GM19438 (cell line): Measurements from ENCODE around the gene ZNF598.
A peak's percentile ranks its signal among the peaks of the same experiment; 100 is the strongest.

Experiments
- ATAC-seq: cut with Tn5 transposase; IDR thresholded peaks from one replicate; pipeline ENCODE4 v1.9.1; 2021; ENCODE audit warnings: low read depth; ENCODE audit not compliant: unreplicated experiment

Gene ZNF598

DNA sequence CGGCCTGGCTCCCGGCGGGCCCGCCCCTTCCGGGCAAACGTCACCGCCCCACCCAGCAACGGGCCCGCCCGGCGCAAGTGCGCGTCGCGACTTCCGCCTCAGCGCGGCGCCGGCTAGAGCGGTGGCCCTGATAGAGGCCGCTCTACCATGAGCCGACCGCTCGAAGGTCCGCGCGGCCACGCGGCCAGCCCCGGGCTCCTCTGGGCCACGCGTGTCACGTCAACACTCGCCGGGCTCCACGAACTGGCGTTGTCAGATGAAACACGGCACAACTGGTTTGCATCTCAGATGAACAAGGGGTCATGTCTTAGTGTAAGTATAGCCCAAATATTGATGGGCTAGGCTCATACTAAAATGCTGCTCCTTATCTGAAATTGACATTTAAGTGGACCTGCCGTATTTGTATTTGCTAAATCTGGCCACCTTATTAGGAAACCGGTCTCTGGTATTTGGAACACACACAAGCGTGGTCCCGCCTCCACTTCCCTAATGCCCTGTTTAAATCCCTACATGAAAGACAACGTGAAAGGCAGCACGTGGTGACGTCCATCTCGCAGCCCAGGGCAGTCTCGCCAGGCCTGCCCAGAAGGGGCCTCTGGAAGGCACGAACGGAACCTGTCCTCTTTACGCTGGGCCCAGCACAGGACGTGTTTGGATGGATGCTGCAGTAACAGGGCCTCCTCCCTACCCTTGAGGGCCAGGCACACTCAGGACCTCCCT is at the start of gene ZNF598:
Gene ZNF598, minus strand, starts transcription at position 31 of the 720 bp plus-strand sequence.
- peak; percentile 66 for ATAC-seq

DNA sequence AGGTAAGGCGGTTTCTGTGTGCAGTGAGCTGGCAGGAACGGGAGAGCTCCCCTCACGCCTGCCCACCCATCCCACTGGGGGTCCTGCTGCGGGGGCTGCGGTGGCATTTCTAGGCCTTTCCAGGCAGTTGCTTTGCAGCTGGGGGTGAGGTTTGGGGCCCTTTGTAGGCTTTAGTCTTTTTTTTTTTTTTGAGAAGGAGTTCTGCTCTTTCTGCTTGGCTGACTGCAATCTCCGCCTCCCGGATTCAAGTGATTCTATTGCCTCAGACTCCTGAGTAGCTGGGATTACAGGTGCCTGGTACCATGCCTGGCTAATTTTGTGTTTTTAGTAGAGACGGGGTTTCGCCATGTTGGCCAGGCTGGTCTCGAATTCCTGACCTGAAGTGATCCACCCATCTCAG is 49.3 kb upstream of the ZNF598 start:
- ATAC-seq = no peak

DNA sequence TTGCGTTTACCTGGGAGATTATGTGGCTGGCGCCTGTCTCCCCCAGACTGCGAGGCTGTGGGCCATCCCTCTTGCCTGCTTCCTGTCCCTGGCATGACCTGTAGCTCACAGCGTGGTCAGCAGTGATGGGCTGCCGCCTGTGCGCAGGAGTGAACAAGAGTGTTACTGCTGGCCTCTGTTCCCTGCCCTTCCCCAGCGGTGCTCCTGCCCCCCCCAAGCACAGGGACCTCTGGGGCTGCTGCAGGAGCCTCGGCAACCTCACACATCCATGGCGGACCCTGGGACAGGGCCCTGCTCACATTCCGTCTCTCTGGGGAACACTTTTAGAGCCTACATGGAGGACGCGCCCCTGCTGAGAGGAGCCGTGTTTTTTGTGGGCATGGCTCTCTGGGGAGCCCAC is 48.8 kb upstream of the ZNF598 start:
- ATAC-seq = no peak

GRCh38 chr16:2057438-2057837 is 47.8 kb upstream of the ZNF598 start:
- no peak for ATAC-seq

DNA sequence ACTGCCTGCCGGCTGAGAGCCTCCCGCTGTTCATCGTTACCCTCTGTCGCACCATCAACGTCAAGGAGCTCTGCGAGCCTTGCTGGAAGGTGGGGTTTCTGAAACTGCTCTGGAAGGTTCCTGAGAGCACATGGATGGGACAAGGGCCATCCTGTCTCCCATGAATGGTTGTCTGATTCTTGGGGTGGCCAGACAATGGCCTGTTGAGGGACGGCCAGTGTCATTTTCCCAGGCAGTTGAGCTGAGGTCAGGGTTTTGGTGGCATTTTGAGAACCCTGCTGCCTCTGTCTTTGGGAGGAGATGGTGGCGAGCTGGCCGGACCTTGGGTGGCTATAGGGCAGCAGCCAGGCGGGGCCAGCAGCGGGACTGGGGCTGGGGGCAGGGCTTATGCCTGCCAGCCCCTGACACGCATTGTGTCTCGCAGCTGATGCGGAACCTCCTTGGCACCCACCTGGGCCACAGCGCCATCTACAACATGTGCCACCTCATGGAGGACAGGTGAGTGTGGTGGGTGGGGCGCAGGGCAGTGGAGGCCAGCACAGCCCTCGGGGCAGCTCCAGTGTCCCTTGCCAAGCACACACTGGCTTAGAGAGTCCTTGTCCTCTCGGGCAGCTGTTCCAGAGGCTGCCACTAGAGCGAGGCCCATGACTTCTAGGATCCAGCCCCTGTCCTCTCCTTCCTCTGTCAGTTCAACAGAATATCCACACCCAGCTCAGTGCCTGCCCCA is 47.2 kb upstream of the ZNF598 start:
- ATAC-seq = no peak

DNA sequence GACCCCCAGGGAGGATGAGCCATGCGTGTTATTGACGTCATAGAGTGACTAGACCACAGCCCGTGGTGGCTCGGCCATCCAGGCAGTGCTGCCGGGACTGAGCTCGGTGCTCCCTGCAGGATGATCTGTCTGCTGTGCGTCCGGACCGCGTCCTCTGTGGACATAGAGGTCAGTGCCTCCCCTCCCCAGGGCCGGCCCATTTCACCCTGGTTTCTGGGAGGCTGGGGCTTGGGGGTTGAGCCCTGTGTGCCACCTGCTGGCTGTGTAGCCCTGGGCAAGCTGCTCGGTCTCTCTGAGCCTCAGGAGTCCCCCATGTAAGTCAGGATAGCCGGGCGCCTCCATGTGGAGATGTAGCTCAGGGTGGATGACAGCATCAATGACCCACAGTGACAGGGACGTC is 46.5 kb upstream of the ZNF598 start:
- ATAC-seq = no peak

GRCh38 chr16:2054543-2055245 is 45.1 kb upstream of the ZNF598 start:
- ATAC-seq = no peak

GRCh38 chr16:2053897-2054296 is 44.3 kb upstream of the ZNF598 start:
- no peak for ATAC-seq

GRCh38 chr16:2053211-2053610 is 43.6 kb upstream of the ZNF598 start:
- no peak for ATAC-seq

GRCh38 chr16:2048116-2048543 is 38.5 kb upstream of the ZNF598 start:
- ATAC-seq = peak; percentile 11

GRCh38 chr16:2047330-2048115 is 37.9 kb upstream of the ZNF598 start, which contains the start of the genes NTHL1 and TSC2:
NTHL1 (minus strand) TSS chr16:2047834; CDS start chr16:2047823, 11 bp downstream.
TSC2 (plus strand) TSS chr16:2047985; CDS start chr16:2048616, 631 bp downstream.
- peak; percentile 89 for ATAC-seq

DNA sequence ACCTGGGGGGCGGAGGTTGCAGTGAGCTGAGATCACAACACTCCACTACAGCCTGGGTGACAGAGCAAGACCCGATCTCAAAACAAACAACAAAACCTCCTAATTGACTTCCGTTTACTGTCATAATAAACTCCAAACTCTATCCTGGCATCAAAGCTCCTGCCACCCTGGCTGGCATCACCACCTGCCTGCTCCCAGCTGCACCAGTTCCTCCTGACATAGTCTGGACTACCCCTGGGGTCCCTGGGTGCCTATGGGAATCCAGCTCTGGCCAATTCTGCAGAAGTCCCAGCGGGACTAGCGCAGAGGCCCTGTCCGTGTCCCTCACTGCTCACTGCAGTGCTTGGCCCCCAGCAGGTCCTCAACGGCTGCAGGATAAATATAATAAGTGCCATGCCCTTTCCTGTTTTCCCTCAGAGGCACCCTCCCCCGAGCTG is 37.3 kb upstream of the ZNF598 start:
- no peak for ATAC-seq

DNA sequence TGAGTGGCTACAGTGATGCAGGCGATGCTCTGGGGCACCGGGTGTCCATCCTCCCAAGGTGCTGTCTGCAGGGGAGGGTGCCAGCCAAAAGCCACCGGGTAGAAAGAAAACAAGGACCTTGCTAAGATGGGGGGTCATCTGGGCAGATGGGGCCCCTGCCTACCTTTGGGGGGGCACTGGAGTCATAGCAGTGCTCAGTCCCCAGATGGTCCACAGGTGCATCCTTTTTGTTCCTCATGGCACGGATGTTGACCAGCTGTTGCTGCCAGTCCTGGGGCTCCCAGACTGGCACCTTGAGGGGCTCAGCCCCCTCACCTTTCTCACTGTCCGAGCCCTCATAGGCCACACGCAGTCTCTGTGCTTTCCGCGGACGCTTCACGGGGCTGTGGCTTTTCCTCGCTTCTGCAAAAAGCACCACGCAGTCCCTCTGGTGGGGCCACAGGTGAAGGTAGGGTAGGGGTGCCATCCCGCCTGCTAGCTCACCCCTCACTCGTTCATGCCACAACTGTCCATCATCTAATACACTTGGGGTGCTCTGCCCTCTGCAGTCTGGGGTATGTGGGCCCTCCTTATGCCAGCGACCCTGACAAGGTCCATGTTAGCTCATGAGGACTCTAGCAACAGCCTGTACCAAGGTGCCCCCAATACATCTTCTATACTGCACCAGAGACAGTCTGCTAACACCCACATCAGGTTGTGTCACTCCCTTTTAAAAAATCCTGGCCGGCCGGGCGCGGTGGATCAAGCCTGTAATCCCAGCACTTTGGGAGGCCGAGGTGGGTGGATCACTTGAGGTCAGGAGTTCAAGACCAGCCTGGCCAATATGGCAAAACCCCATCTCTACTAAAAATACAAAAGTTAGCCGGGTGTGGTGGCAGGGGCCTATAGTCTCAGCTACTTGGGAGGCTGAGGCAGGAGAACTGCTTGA is 36.6 kb upstream of the ZNF598 start:
- no peak for ATAC-seq

- ATAC-seq = no peak
Observed at GRCh38 chr16:2044541-2044940, 34.9 kb upstream of the ZNF598 start.

DNA sequence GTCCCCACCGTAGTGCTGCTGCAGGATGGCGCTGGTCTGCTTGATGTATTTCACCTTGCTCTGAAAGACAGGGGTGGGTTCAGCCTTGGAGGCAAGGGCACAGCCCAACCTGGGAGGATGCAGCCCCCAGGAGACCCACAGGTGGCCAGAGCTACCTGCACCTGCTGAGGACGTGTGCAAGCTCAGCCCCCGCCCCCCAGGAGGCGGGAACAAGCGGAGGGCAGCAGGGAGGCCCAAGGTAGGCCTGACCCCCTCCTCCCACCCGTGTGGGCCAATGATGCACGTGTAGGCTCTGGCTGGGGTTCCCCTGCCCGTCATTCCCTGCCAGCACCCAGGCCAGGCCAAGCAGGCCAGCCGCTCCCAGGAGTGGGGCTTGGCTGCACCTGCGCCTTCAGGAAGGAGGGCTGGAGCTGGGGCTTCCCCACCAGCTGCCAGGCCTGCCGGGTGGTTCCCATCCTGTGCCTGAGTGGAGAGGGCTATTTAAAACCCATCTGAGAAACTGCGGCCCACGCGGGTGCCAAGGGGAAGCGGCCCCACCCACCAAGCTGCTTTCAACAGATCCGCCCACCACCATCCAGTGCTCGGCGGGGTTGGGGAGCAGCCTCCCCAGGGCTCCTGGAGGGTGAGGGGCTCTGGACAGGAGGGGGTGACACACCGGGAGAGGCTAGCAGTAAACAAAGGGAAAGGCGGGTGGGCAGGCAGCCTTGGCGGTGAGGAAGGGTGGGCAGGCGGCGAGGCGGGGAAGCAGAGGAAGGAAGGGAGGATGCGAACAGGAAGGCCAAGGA is 34.2 kb upstream of the ZNF598 start:
- ATAC-seq = no peak

- ATAC-seq = no peak
Observed at GRCh38 chr16:2042986-2043666, 33.5 kb upstream of the ZNF598 start.

- ATAC-seq = no peak
Observed at GRCh38 chr16:2042171-2042985, 32.8 kb upstream of the ZNF598 start.
